A673 (cell line): Measurements from ENCODE around the gene GLYATL3. TPM values are rescaled to one million over a fixed set of nuclear protein-coding genes. Genes with fewer than 3 reads are reported as not detected.

Experiments
- BruUV-seq: library from RNA; stranded (reverse); fragments of 400-500 nt; replicated peaks from 2 replicates; lab custom pipeline; 2021; lab: Mats Ljungman, UMichigan
- CTCF ChIA-PET: fragments of 300-600 bp; sonication (Branson Sonifier 250); formaldehyde crosslinking; loops from one replicate; lab custom pipeline; 2022; ENCODE audit warnings: antibody characterized with exemption; lab: Charles Lee
- POLR2A ChIA-PET: fragments of 300-600 bp; sonication (Branson Sonifier 250); formaldehyde crosslinking; loops from one replicate; lab custom pipeline; 2022; ENCODE audit warnings: antibody characterized with exemption; ENCODE audit not compliant: low non-redundant PET; lab: Charles Lee
- DNase-seq: peaks from one replicate; pipeline ENCODE4 v3.0.0-alpha.2; 2015; ENCODE audit warnings: low spot score
- H3K27ac ChIP-seq: fragments of 200-600 bp; sonication (generic); 2 replicates; pipeline ENCODE4 v1.5.1; 2016; ENCODE audit warnings: mixed run types, low read depth, mild to moderate bottlenecking, mixed read lengths, antibody characterized with exemption, low read length; ENCODE audit not compliant: poor library complexity, severe bottlenecking
- H3K27me3 ChIP-seq: fragments of 200-600 bp; sonication (generic); replicated peaks from 2 replicates; pipeline ENCODE4 v1.6.1; 2017; ENCODE audit warnings: mixed run types, low read depth, mild to moderate bottlenecking, mixed read lengths, antibody characterized with exemption, low read length; ENCODE audit not compliant: insufficient read depth, poor library complexity
- H3K36me3 ChIP-seq: fragments of 200-600 bp; sonication (generic); 2 replicates; pipeline ENCODE4 v1.6.1; 2016; ENCODE audit warnings: mixed run types, mild to moderate bottlenecking, mixed read lengths, antibody characterized with exemption, low read length; ENCODE audit not compliant: insufficient read depth, poor library complexity, severe bottlenecking
- H3K4me1 ChIP-seq: fragments of 200-600 bp; sonication (generic); 2 replicates; pipeline ENCODE4 v1.6.1; 2017; ENCODE audit warnings: mixed run types, mild to moderate bottlenecking, mixed read lengths, antibody characterized with exemption, low read length; ENCODE audit not compliant: insufficient read depth, poor library complexity, severe bottlenecking
- H3K4me3 ChIP-seq: fragments of 200-600 bp; sonication (generic); 2 replicates; pipeline ENCODE4 v1.5.1; 2016; ENCODE audit warnings: low read depth, mixed run types, mild to moderate bottlenecking, mixed read lengths, low read length; ENCODE audit not compliant: poor library complexity, severe bottlenecking
- H3K9me3 ChIP-seq: fragments of 200-600 bp; sonication (generic); 2 replicates; pipeline ENCODE4 v1.6.1; 2016; ENCODE audit warnings: mixed run types, low read depth, mild to moderate bottlenecking, mixed read lengths, antibody characterized with exemption, low read length; ENCODE audit not compliant: poor library complexity, severe bottlenecking
- EZH2 ChIP-seq: fragments of 200-600 bp; sonication (generic); IDR thresholded peaks from 2 replicates; pipeline ENCODE4 v1.6.1; 2017; ENCODE audit warnings: borderline replicate concordance, low read depth, mild to moderate bottlenecking, mixed read lengths, antibody characterized with exemption, low read length; ENCODE audit not compliant: poor library complexity, severe bottlenecking
- intact Hi-C: fragments of 100-400 bp; cut with micrococcal nuclease; formaldehyde crosslinking; loops from one replicate; pipeline ENCODE4 v1.10.0; 2022; ENCODE audit not compliant: unreplicated experiment
- total RNA-seq: library from RNA; stranded (reverse); gene quantifications from 2 replicates; pipeline ENCODE4 v1.2.3, GENCODE V29; 2021
- TF ChIP-seq, protein P1 (sequence below): fragments of 300-800, 200-600 bp; sonication (generic); conservative IDR thresholded peaks from 2 replicates; pipeline ENCODE4 v1.5.1; 2017; ENCODE audit warnings: low read depth, mild to moderate bottlenecking, antibody characterized with exemption, low read length, moderate library complexity, mixed read lengths

The GLYATL3 gene
- total RNA-seq, 1 experiment from 2014 or later: not detected

DNA sequence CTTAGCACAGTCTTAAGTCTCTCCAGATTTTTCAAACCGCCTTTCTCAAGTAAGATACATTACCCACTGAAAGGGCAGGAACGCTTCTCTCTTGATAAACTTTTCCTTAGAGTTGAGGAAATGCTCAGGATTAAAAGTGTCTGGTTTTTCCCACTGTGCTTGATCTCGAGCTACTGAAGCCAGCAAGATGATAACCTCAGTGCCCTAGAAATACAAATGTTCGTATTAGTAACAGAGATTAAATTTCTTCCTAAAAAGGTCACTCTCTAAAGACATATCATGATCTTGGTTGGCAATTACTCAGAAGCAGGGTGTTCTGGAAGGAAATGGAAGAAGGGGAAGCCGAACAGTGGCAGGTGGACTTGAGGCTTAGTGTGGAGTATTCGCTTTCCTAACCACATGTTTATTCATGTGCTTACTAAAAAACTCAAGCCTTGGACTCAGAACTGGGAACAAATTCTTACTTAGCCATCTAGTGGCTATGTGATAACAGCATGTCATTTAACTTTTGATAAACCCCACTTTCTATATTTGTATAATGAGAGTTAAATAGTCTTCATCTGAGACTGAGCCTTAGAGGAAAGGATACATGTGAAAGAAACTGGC, 70.9 kb downstream of the GLYATL3 start:
- peak; percentile 67 for DNase-seq
- Histone ChIP-seq H3K4me3 (no peak overlapping the region), H3K9me3 (no peaks in the 10 kb centered on the region), H3K27ac (no peak overlapping the region), H3K36me3 (no peaks in the 10 kb centered on the region), H3K27me3 (no peaks in the 10 kb centered on the region), H3K4me1 (peaks cover 11% of the 10 kb centered on the region)
- ChIA-PET CTCF (no interaction called here), POLR2A (no interaction called here)
- intact Hi-C loops: no loop called here
- no TSS peak for BruUV-seq
- TF ChIP-seq EZH2: no peak
- TF ChIP-seq, protein P1, sequence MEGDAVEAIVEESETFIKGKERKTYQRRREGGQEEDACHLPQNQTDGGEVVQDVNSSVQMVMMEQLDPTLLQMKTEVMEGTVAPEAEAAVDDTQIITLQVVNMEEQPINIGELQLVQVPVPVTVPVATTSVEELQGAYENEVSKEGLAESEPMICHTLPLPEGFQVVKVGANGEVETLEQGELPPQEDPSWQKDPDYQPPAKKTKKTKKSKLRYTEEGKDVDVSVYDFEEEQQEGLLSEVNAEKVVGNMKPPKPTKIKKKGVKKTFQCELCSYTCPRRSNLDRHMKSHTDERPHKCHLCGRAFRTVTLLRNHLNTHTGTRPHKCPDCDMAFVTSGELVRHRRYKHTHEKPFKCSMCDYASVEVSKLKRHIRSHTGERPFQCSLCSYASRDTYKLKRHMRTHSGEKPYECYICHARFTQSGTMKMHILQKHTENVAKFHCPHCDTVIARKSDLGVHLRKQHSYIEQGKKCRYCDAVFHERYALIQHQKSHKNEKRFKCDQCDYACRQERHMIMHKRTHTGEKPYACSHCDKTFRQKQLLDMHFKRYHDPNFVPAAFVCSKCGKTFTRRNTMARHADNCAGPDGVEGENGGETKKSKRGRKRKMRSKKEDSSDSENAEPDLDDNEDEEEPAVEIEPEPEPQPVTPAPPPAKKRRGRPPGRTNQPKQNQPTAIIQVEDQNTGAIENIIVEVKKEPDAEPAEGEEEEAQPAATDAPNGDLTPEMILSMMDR: peak; percentile 51; the same call in 1 of the 2 replicates

DNA sequence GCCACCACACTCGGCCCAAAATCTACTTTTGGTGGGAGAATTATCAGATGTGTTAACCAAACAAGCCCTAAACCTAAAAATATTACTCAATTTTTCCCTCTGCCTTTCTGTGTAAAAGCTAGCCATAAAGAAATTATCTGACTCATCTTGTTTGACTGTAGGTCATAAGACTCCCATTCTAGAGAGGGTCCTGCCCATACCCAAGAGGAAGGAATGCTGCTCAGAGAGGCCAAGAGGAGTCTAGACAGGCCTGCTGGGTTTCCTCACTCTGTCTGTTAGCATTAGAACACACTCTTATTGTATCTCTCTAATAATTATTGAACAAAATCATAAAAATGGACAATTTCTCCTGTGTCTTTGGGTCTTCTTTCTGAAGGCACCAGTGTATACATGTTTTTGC, 76.9 kb downstream of the GLYATL3 start:
- intact Hi-C loops: no loop called here
- H3K27ac ChIP-seq: no peak overlapping the region
- ChIA-PET CTCF (no interaction called here), POLR2A (no interaction called here)
- TF ChIP-seq, protein P1: no peak
- TF ChIP-seq EZH2: no peak
- H3K4me3 ChIP-seq: no peak overlapping the region
- no peaks in the 10 kb centered on the region for H3K4me1 ChIP-seq
- BruUV-seq: no TSS peak
- no peak for DNase-seq
- no peaks in the 10 kb centered on the region for H3K9me3 ChIP-seq
- H3K27me3 ChIP-seq: no peaks in the 10 kb centered on the region
- no peaks in the 10 kb centered on the region for H3K36me3 ChIP-seq

Other genes starting within 250 kb of the GLYATL3 start
- 20.5 and 22.7 TPM in 2 replicates for gene MMUT, start 36.7 kb upstream of the GLYATL3 start, total RNA-seq
- gene CENPQ, start 36.6 kb upstream of the GLYATL3 start, total RNA-seq: 10.7 and 11.7 TPM in 2 replicates
- 9.7 and 11.7 TPM in 2 replicates for gene C6orf141, start 50.7 kb downstream of the GLYATL3 start, total RNA-seq
- not detected in 2 replicates for gene RHAG, start 136.9 kb downstream of the GLYATL3 start, total RNA-seq
- not detected in 2 replicates for gene CRISP2, start 213.6 kb downstream of the GLYATL3 start, total RNA-seq
- not detected in 2 replicates for gene CRISP3, start 244.5 kb downstream of the GLYATL3 start, total RNA-seq